D721Med (cell line): ENCODE measurements around the gene FOXK1.
"Not testable (repeated sequence)": the region's sequence is repeated elsewhere in the genome, so short reads cannot be mapped to it uniquely, and the experiment has no call there.

Experiments
- DNase-seq: peaks from one replicate; pipeline ENCODE4 v3.0.0; 2011; ENCODE audit warnings: low spot score; ENCODE audit not compliant: insufficient read length
- FAIRE-seq: peaks from 2 replicates; lab custom pipeline; 2011; peaks lifted over from hg19 to GRCh38; lab: Jason Lieb, UNC
- CTCF ChIP-seq: IDR thresholded peaks from 2 replicates; pipeline ENCODE4 v1.5.1; 2012; ENCODE audit warnings: mild to moderate bottlenecking, control low read depth; ENCODE audit not compliant: insufficient read depth; ENCODE audit errors: missing control alignments

FOXK1 gene

GRCh38 chr7:4801839-4802231 is 119.7 kb downstream of the FOXK1 start:
- no peak for TF ChIP-seq CTCF
- no peak for DNase-seq
- no peak for FAIRE-seq

GRCh38 chr7:4802577-4802976 is 120.5 kb downstream of the FOXK1 start:
- FAIRE-seq, DNase-seq: not testable (repeated sequence)

- DNase-seq (no peak), FAIRE-seq (no peak)
- no peak for TF ChIP-seq CTCF
Measured at GRCh38 chr7:4803397-4804241, 121.5 kb downstream of the FOXK1 start.

GRCh38 chr7:4805110-4805983 is 123.3 kb downstream of the FOXK1 start:
- TF ChIP-seq CTCF, result no peak
- no peak for DNase-seq
- FAIRE-seq, result no peak

- FAIRE-seq, result no peak
- no peak for TF ChIP-seq CTCF
- DNase-seq, result no peak
Measured at GRCh38 chr7:4805984-4806300, 123.8 kb downstream of the FOXK1 start.

GRCh38 chr7:4806983-4807597 is 125.0 kb downstream of the FOXK1 start:
- DNase-seq, result no peak
- no peak for TF ChIP-seq CTCF
- no peak for FAIRE-seq

- no peak for TF ChIP-seq CTCF
- FAIRE-seq, result no peak
- no peak for DNase-seq
Measured at GRCh38 chr7:4807598-4808016, 125.5 kb downstream of the FOXK1 start.
